Measurements from ENCODE around the gene KIFAP3.

DNA sequence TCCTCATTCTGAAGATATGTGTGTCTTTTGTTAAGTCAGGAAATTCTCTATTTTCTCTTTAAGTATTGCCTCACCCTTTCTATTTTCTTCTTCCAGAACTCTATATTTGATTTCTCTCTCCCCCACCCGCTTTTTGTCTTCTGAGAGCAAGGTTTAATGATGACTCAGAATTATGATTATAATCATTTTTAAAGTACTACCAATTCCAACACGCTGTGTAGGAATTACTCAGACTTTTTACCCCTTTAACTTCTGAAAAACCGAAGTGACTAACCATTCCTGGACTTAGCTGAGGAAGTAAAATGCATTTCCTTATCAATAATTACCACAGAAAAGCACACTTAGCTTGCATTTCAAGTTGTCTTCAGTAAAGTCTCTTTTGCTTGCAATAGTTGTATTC is 160.0 kb downstream of the KIFAP3 start:
- TF ChIP-seq, protein P1, sequence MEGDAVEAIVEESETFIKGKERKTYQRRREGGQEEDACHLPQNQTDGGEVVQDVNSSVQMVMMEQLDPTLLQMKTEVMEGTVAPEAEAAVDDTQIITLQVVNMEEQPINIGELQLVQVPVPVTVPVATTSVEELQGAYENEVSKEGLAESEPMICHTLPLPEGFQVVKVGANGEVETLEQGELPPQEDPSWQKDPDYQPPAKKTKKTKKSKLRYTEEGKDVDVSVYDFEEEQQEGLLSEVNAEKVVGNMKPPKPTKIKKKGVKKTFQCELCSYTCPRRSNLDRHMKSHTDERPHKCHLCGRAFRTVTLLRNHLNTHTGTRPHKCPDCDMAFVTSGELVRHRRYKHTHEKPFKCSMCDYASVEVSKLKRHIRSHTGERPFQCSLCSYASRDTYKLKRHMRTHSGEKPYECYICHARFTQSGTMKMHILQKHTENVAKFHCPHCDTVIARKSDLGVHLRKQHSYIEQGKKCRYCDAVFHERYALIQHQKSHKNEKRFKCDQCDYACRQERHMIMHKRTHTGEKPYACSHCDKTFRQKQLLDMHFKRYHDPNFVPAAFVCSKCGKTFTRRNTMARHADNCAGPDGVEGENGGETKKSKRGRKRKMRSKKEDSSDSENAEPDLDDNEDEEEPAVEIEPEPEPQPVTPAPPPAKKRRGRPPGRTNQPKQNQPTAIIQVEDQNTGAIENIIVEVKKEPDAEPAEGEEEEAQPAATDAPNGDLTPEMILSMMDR (IDR thresholded peaks at IDR 0.05), result no peak
- no peak for TF ChIP-seq EZH2 (IDR thresholded peaks at IDR 0.05; ENCODE audit: borderline replicate concordance, insufficient read depth, low read depth, low read length, poor library complexity, severe bottlenecking)
